ENCODE results near the gene TIMP1. TPM values are rescaled to one million over a fixed set of nuclear protein-coding genes. Genes with fewer than 3 reads are reported as not detected.
A peak's percentile ranks its signal among the peaks of the same experiment; 100 is the strongest.

TIMP1 gene
- total RNA-seq, 1 donor from 2014 or later = 405 TPM

DNA sequence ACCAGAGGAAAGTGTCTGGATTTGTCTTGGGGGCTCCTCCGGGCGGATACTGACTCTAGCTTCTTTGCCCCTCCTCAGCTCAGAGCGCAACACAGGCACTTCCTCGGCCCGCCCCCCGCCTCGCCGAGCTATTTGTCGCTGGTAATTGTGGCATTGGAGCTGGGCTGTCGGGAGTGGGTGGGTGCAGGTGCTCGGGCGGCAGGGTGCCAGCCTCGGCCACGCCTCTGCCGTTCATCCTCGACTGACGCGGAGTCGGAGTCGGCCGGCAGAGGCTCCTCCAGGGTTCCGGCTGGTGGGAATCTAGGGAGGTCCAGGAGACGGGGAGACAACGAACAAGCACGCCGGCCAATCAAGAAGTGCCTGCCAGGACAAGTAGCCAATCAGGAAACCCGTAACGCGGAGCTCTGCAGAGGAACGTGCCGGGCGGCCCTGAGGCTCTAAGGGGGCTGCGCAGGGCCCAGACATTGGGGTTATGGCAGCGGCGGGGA is 41.3 kb downstream of the TIMP1 start:
- H3K27ac Mint-ChIP-seq (ENCODE audit: unreplicated experiment) = no peak overlapping the region
- TF ChIP-seq, protein P1, sequence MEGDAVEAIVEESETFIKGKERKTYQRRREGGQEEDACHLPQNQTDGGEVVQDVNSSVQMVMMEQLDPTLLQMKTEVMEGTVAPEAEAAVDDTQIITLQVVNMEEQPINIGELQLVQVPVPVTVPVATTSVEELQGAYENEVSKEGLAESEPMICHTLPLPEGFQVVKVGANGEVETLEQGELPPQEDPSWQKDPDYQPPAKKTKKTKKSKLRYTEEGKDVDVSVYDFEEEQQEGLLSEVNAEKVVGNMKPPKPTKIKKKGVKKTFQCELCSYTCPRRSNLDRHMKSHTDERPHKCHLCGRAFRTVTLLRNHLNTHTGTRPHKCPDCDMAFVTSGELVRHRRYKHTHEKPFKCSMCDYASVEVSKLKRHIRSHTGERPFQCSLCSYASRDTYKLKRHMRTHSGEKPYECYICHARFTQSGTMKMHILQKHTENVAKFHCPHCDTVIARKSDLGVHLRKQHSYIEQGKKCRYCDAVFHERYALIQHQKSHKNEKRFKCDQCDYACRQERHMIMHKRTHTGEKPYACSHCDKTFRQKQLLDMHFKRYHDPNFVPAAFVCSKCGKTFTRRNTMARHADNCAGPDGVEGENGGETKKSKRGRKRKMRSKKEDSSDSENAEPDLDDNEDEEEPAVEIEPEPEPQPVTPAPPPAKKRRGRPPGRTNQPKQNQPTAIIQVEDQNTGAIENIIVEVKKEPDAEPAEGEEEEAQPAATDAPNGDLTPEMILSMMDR (IDR thresholded peaks at IDR 0.05) = no peak
- H3K36me3 Mint-ChIP-seq (ENCODE audit: unreplicated experiment) = no peaks in the 10 kb centered on the region
- peak overlapping the region; percentile 78 for H3K4me3 Mint-ChIP-seq (ENCODE audit: unreplicated experiment)
- DNase-seq (ENCODE audit: extremely low spot score, unreplicated experiment) = no peak
- H3K9me3 Mint-ChIP-seq (ENCODE audit: unreplicated experiment) = peaks cover 4% of the 10 kb centered on the region
- peaks cover 3% of the 10 kb centered on the region for H3K4me1 Mint-ChIP-seq (ENCODE audit: unreplicated experiment)
- peaks cover 3% of the 10 kb centered on the region for H3K27me3 Mint-ChIP-seq (ENCODE audit: unreplicated experiment)

DNA sequence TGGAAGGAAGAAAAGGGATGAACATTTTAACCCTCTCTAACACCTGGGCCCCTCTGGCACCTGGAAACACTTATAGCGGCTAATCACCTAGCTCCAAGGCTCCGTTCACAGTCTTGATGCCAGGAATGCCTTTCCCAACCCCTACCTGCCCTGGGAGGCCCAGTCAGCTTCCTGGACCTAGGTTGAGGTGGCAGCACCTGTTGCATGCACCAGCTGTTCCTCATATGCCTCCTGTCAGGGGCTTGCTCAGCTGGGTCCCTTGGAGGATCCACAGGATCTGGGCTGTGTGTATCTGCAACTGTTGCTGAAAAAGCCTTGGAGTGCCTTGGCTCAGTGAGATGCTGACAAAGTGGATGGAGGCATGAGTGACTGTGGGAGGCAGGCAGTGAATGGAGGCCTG is 43.1 kb downstream of the TIMP1 start:
- no peaks in the 10 kb centered on the region for H3K27me3 Mint-ChIP-seq (ENCODE audit: unreplicated experiment)
- peaks cover 3% of the 10 kb centered on the region for H3K4me1 Mint-ChIP-seq (ENCODE audit: unreplicated experiment)
- H3K27ac Mint-ChIP-seq (ENCODE audit: unreplicated experiment) = no peak overlapping the region
- DNase-seq (ENCODE audit: extremely low spot score, unreplicated experiment) = no peak
- TF ChIP-seq, protein P1 (IDR thresholded peaks at IDR 0.05) = no peak
- no peak overlapping the region for H3K4me3 Mint-ChIP-seq (ENCODE audit: unreplicated experiment)
- H3K36me3 Mint-ChIP-seq (ENCODE audit: unreplicated experiment) = no peaks in the 10 kb centered on the region
- peaks cover 4% of the 10 kb centered on the region for H3K9me3 Mint-ChIP-seq (ENCODE audit: unreplicated experiment)

DNA sequence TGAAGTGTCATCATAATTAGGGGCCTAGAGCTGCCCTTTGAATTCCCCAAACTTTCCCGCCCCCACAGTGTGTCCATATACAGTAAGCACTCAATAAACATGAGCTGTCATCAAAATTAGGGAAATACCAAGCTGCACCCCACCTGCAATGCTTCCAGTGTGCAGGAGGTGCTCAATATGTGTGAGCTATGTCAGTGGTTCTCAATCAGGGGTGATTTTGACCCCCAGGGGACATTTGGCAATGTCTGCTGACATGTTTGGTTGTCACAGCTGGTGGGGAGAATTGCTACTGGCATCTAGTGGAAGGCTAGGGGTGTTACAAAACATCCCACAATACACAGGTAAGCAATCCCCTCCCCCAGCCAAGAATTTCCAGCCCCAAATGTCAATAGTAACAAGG is 46.7 kb downstream of the TIMP1 start:
- Mint-ChIP-seq H3K27ac (ENCODE audit: unreplicated experiment) (no peak overlapping the region), H3K36me3 (ENCODE audit: unreplicated experiment) (no peaks in the 10 kb centered on the region), H3K4me1 (ENCODE audit: unreplicated experiment) (peaks cover 1% of the 10 kb centered on the region), H3K9me3 (ENCODE audit: unreplicated experiment) (peaks cover 4% of the 10 kb centered on the region), H3K4me3 (ENCODE audit: unreplicated experiment) (no peak overlapping the region), H3K27me3 (ENCODE audit: unreplicated experiment) (no peaks in the 10 kb centered on the region)
- TF ChIP-seq, protein P1 (IDR thresholded peaks at IDR 0.05) = no peak
- DNase-seq (ENCODE audit: extremely low spot score, unreplicated experiment) = no peak

DNA sequence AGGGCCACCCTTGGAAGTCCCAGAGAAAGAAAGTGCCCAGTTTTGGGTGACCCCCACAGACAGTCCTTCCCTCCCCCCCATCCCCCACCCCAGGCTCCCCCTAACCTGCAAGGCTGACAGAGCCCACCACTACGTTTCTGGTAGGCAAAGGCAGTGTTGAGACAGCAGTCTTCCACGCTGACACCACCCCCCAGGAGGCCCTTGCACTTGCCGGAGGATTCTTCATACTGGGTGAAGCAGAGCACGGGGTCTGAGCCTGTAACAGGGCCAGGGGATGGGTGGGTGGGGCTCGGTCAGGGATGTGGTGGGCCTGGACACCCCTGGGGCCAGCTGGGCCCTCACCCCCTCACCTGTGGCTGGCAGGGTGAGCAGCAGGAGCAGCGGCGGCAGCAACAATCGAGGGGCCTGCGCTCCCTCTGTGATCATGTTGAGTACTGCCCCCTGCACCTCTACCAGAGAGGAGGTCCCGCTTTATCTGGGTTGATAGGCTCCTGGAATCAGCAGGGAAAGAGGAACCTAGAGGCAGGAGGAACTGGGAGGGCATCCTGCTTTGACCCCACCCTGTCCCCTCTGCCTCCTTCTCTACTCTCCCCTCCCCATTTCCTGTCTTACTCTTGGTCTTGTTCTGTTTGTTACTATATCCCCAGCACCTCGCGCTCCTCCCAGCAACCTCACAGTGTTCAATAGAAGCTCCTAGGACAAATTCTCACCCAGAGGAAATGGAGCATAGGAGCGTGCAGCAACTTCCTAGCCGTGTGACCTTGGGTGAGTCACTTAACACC is 47.4 kb downstream of the TIMP1 start, which contains the start of gene CFP:
Gene CFP (minus strand): TSS at position 512 of the 782 bp plus-strand sequence. CDS start 86 bp downstream, at position 426.
- Mint-ChIP-seq H3K4me1 (ENCODE audit: unreplicated experiment) (no peaks in the 10 kb centered on the region), H3K27me3 (ENCODE audit: unreplicated experiment) (no peaks in the 10 kb centered on the region), H3K9me3 (ENCODE audit: unreplicated experiment) (peaks cover 4% of the 10 kb centered on the region), H3K27ac (ENCODE audit: unreplicated experiment) (no peak within 1 kb of the TSS), H3K4me3 (ENCODE audit: unreplicated experiment) (no peak within 1 kb of the TSS), H3K36me3 (ENCODE audit: unreplicated experiment) (no peaks in the 10 kb centered on the region)
- no peak for DNase-seq (ENCODE audit: extremely low spot score, unreplicated experiment)
- TF ChIP-seq, protein P1 (IDR thresholded peaks at IDR 0.05) = no peak

DNA sequence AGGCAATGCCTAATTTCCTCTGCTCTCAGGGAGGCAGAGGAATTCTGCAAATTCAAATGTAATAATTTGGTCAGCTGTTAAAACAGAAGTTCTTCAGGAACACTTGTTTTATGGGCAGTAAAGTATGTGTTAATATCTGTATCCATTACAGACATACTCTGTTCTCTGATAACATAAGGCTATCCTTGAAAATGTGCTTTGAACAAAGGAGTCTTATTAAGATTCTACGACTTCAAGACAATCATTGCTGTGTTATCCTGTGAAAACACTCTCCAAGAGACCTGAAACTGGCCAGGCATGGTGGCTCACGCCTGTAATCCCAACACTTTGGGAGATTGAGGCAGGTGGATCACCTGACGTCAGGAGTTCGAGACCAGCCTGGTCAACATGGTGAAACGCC is 49.4 kb downstream of the TIMP1 start:
- TF ChIP-seq, protein P1 (IDR thresholded peaks at IDR 0.05) = no peak
- no peaks in the 10 kb centered on the region for H3K27me3 Mint-ChIP-seq (ENCODE audit: unreplicated experiment)
- no peaks in the 10 kb centered on the region for H3K4me1 Mint-ChIP-seq (ENCODE audit: unreplicated experiment)
- H3K9me3 Mint-ChIP-seq (ENCODE audit: unreplicated experiment) = no peaks in the 10 kb centered on the region
- no peak overlapping the region for H3K27ac Mint-ChIP-seq (ENCODE audit: unreplicated experiment)
- H3K36me3 Mint-ChIP-seq (ENCODE audit: unreplicated experiment) = peaks cover 4% of the 10 kb centered on the region
- no peak overlapping the region for H3K4me3 Mint-ChIP-seq (ENCODE audit: unreplicated experiment)
- DNase-seq (ENCODE audit: extremely low spot score, unreplicated experiment) = no peak

Data from osteocyte (in vitro differentiated cells).